Loucy (cell line): ENCODE measurements around the gene ZNF830.

Experiments
- H2AFZ ChIP-seq: fragments of 200-600 bp; sonication (generic); 2 replicates; pipeline ENCODE4 v1.6.0; 2016; ENCODE audit warnings: antibody characterized with exemption, mild to moderate bottlenecking, low read length, moderate library complexity
- H3F3A ChIP-seq: fragments of 200-600 bp; 2 replicates; pipeline ENCODE4 v1.6.0; 2016; ENCODE audit warnings: antibody characterized with exemption, low read depth, mild to moderate bottlenecking
- H3K27me3 ChIP-seq: fragments of 200-600 bp; sonication (generic); 2 replicates; pipeline ENCODE4 v1.6.1; 2014; ENCODE audit warnings: low read length, mild to moderate bottlenecking; ENCODE audit not compliant: insufficient read depth, poor library complexity, severe bottlenecking
- H3K36me3 ChIP-seq: fragments of 200-600 bp; sonication (generic); 2 replicates; pipeline ENCODE4 v1.6.1; 2016; ENCODE audit warnings: low read length; ENCODE audit not compliant: insufficient read depth
- H3K4me1 ChIP-seq: fragments of 200-600 bp; sonication (generic); 2 replicates; pipeline ENCODE4 v1.5.1; 2014; ENCODE audit warnings: low read length, mild to moderate bottlenecking; ENCODE audit not compliant: insufficient read depth, poor library complexity, severe bottlenecking
- H3K4me2 ChIP-seq: fragments of 200-600 bp; sonication (generic); 2 replicates; pipeline ENCODE4 v1.6.0; 2014; ENCODE audit warnings: antibody characterized with exemption, low read length, low read depth, mild to moderate bottlenecking; ENCODE audit not compliant: poor library complexity, severe bottlenecking
- H3K4me3 ChIP-seq: fragments of 200-600 bp; sonication (generic); 2 replicates; pipeline ENCODE4 v1.5.1; 2014; ENCODE audit warnings: low read length, mild to moderate bottlenecking, mixed read lengths; ENCODE audit not compliant: poor library complexity, severe bottlenecking
- H3K79me2 ChIP-seq: fragments of 200-600 bp; sonication (generic); 2 replicates; pipeline ENCODE4 v1.6.1; 2014; ENCODE audit warnings: low read length; ENCODE audit not compliant: insufficient read depth
- H3K9ac ChIP-seq: fragments of 200-600 bp; sonication (generic); 2 replicates; pipeline ENCODE4 v1.6.0; 2014; ENCODE audit warnings: mild to moderate bottlenecking, low read depth, low read length, moderate library complexity; ENCODE audit not compliant: poor library complexity, severe bottlenecking
- H3K9me2 ChIP-seq: fragments of 200-600 bp; sonication (generic); replicated peaks from 2 replicates; pipeline ENCODE4 v1.6.1; 2016; ENCODE audit warnings: low read depth, low read length, mixed read lengths
- H3K9me3 ChIP-seq: fragments of 200-600 bp; sonication (generic); 2 replicates; pipeline ENCODE4 v1.6.1; 2014; ENCODE audit warnings: mild to moderate bottlenecking, antibody characterized with exemption, low read length, low read depth; ENCODE audit not compliant: insufficient read depth
- H4K20me1 ChIP-seq: fragments of 200-600 bp; sonication (generic); 2 replicates; pipeline ENCODE4 v1.6.0; 2014; ENCODE audit warnings: antibody characterized with exemption, low read length, mild to moderate bottlenecking; ENCODE audit not compliant: insufficient read depth, poor library complexity, severe bottlenecking
- CTCF ChIP-seq: fragments of 200-600 bp; sonication (generic); conservative IDR thresholded peaks from 2 replicates; pipeline ENCODE4 v1.5.1; 2014; ENCODE audit warnings: mild to moderate bottlenecking, antibody characterized with exemption, low read length
- EZH2phosphoT487 ChIP-seq: fragments of 200-600 bp; IDR thresholded peaks from 2 replicates; pipeline ENCODE4 v1.6.1; 2018; ENCODE audit warnings: antibody characterized with exemption, mild to moderate bottlenecking, moderate library complexity, borderline replicate concordance

ZNF830 gene

DNA sequence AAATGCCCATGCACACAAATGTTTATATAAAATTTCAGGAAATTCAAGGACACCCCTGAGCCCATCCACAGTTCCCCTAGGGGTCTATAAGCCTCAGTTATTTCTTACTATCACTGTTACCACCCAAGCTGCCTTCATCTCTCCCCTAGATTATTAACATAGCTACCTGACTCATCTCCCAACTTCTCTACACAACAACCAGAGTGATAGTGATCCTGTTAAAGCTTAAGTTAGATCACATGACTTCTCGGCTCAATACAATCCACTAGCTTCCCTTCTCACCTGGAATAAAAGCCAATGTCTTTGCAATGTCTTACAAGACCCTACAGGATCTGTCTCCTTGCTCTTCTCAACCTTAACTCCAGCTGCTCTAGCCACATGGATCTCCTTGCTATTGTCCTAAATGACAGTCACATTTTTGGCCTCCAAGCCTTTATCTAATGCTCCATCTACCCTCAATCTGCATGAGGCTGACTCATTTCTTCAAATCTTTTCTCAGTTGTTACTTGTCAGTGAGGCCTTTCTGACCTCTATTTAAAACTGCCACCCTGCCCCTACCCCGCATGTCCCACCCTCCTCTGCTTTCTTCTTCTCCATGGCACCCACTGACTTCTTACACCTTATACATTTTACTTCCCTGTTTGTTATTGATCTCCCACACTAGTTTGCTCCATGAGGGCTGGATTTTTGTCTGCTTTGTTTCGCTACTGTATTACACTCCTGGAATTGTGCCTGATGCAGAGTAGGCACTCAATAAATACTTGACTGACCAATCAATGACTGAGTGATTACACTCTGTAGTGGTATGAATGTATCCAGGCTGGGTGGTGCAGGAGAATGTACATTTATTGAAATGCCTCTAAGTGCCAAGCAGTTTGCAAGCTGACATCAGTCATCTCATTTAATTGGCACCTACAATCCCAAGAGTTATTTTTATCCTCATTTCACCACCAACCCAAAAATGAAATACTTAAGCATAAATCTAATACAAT is 13.8 kb downstream of the ZNF830 start:
- no peak for TF ChIP-seq CTCF
- TF ChIP-seq EZH2phosphoT487, result no peak
- Histone ChIP-seq H3K4me3 (no peak overlapping the region), H2AFZ (no peak overlapping the region), H3K4me2 (no peak overlapping the region), H3K9ac (no peak overlapping the region), H3K79me2 (no peaks in the 10 kb centered on the region), H3K36me3 (no peaks in the 10 kb centered on the region), H4K20me1 (no peaks in the 10 kb centered on the region), H3K9me3 (no peaks in the 10 kb centered on the region), H3K9me2 (no peaks in the 10 kb centered on the region), H3K27me3 (no peaks in the 10 kb centered on the region), H3F3A (no peaks in the 10 kb centered on the region), H3K4me1 (peaks cover 16% of the 10 kb centered on the region)

GRCh38 chr17:34979153-34979552 is 17.8 kb downstream of the ZNF830 start:
- H3K27me3 ChIP-seq, result no peaks in the 10 kb centered on the region
- TF ChIP-seq EZH2phosphoT487 (no peak), CTCF (no peak)
- H3K79me2 ChIP-seq, result peaks cover 30% of the 10 kb centered on the region
- no peaks in the 10 kb centered on the region for H3F3A ChIP-seq
- H3K9me2 ChIP-seq, result no peaks in the 10 kb centered on the region
- H3K4me2 ChIP-seq, result peak overlapping the region; percentile 94
- no peaks in the 10 kb centered on the region for H4K20me1 ChIP-seq
- H2AFZ ChIP-seq, result no peak overlapping the region
- peaks cover 41% of the 10 kb centered on the region for H3K4me1 ChIP-seq
- peak overlapping the region; percentile 81 for H3K4me3 ChIP-seq
- no peaks in the 10 kb centered on the region for H3K9me3 ChIP-seq
- H3K36me3 ChIP-seq, result no peaks in the 10 kb centered on the region
- H3K9ac ChIP-seq, result no peak overlapping the region

DNA sequence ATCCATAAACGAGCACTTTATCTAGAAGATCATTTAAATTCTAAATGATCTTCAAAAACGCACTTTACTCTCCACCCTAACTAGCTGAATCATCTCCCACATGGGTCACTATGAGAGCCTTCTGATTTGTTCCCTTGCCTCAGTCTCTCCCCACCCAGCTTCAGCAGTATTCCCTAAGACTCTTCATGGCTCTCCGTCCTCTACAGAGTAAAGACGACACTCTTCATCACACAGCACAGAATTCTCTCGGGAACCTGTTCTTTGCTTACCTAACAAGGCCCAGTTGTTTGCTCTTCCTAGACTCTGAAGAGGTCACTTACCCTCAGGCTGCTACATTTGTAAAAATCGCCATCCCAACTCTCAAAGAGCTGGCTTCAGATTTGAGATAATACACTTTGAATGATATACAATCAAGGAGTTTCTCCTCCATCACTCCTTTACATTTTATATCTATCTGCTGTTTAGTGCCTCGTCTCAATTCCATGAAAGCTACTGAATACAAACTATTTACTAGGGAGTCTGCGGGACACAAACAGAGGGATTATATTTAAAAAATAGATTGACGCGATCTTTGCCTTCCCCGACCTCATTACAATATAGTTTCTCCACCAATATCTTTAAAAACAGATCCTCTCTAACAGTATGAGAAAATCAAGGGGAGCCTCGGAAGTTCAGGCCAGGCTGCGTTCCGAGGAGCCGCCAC is 18.5 kb downstream of the ZNF830 start:
- Histone ChIP-seq H3K4me2 (peak overlapping the region; percentile 94), H3K9ac (peak overlapping the region; percentile 92), H3K36me3 (no peaks in the 10 kb centered on the region), H3K9me3 (no peaks in the 10 kb centered on the region), H3K4me1 (peaks cover 43% of the 10 kb centered on the region), H3K4me3 (peak overlapping the region; percentile 81), H2AFZ (peak overlapping the region; percentile 92), H3K27me3 (no peaks in the 10 kb centered on the region), H4K20me1 (no peaks in the 10 kb centered on the region), H3K9me2 (no peaks in the 10 kb centered on the region), H3K79me2 (peaks cover 35% of the 10 kb centered on the region), H3F3A (no peaks in the 10 kb centered on the region)
- no peak for TF ChIP-seq CTCF
- no peak for TF ChIP-seq EZH2phosphoT487
